RWPE1 (cell line): ENCODE data around the gene BRD3.

Experiments
- CTCF ChIA-PET: fragments of 350-600 bp; sonication (Branson Sonifier 250); formaldehyde crosslinking; extraction: SDS; loops from one replicate; lab custom pipeline; 2021; lab: Yijun Ruan, JAX
- POLR2A ChIA-PET: fragments of 400-600 bp; formaldehyde crosslinking; extraction: SDS; loops from one replicate; lab custom pipeline; 2020; ENCODE audit warnings: antibody characterized with exemption; ENCODE audit not compliant: low non-redundant PET; lab: Yijun Ruan, JAX
- DNase-seq: peaks from one replicate; pipeline ENCODE4 v3.0.0; 2012; ENCODE audit warnings: low spot score
- H3K27ac ChIP-seq: fragments of 450-650 bp; 2 replicates; pipeline ENCODE4 v1.5.1; 2017
- CTCF ChIP-seq: fragments of 450-650 bp; conservative IDR thresholded peaks from 2 replicates; pipeline ENCODE4 v1.5.1; 2017; ENCODE audit warnings: low read depth, mild to moderate bottlenecking

BRD3 gene

GRCh38 chr9:134066913-134067851 is 644 bp downstream of the BRD3 start:
- no peak for TF ChIP-seq CTCF
- POLR2A ChIA-PET: no interaction called here
- peak overlapping the region; percentile 96 for H3K27ac ChIP-seq
- peak; percentile 59 for DNase-seq
- CTCF ChIA-PET: interaction anchor here (0.6 kb wide), 1 partner anchor 331 kb away, joined by 4 read pairs; no protein-coding TSS in a partner anchor

GRCh38 chr9:134066526-134066912 is 1.3 kb downstream of the BRD3 start:
- no peak for TF ChIP-seq CTCF
- ChIA-PET POLR2A (interaction anchor here (0.5 kb wide), 1 partner anchor 31 kb away, joined by 4 read pairs; no protein-coding TSS in a partner anchor), CTCF (interaction anchor here (0.8 kb wide), 1 partner anchor 71 kb away, joined by 3 read pairs; no protein-coding TSS in a partner anchor)
- peak overlapping the region; percentile 96 for H3K27ac ChIP-seq
- DNase-seq: peak; percentile 59

GRCh38 chr9:134065612-134066419 is 2.0 kb downstream of the BRD3 start:
- TF ChIP-seq CTCF: no peak
- DNase-seq: peak; percentile 83
- ChIA-PET POLR2A (interaction anchor here (0.5 to 0.6 kb wide), 2 partner anchors 32 to 36 kb away, joined by 3 to 4 read pairs; no protein-coding TSS in a partner anchor), CTCF (interaction anchor here (0.6 to 0.8 kb wide), 3 partner anchors 70 to 360 kb away, joined by 3 to 4 read pairs (median 3); no protein-coding TSS in a partner anchor)
- peak overlapping the region; percentile 96 for H3K27ac ChIP-seq

- POLR2A ChIA-PET: no interaction called here
- DNase-seq: no peak
- TF ChIP-seq CTCF: no peak
- H3K27ac ChIP-seq: peak overlapping the region; percentile 96
- CTCF ChIA-PET: interaction anchor here (0.7 to 1.0 kb wide), 3 partner anchors 39 to 282 kb away, joined by 3 to 4 read pairs (median 3); no protein-coding TSS in a partner anchor
Measured at GRCh38 chr9:134064711-134065110, 3.1 kb downstream of the BRD3 start.

GRCh38 chr9:134063571-134064450 is 4.0 kb downstream of the BRD3 start:
- ChIA-PET CTCF (interaction anchor here (0.7 to 1.0 kb wide), 3 partner anchors 38 to 281 kb away, joined by 3 to 4 read pairs (median 3); no protein-coding TSS in a partner anchor), POLR2A (no interaction called here)
- TF ChIP-seq CTCF: no peak
- no peak for DNase-seq
- peak overlapping the region; percentile 96 for H3K27ac ChIP-seq
